Putamen (tissue), 1 donor: ENCODE measurements around the gene PCSK9.
"Not testable (repeated sequence)": the region's sequence is repeated elsewhere in the genome, so short reads cannot be mapped to it uniquely, and the experiment has no call there.

Source experiments
- DNase-seq: peaks from one replicate; pipeline ENCODE4 v3.0.0-alpha.2; 2016; ENCODE audit warnings: low spot score

PCSK9 gene

GRCh38 chr1:55010194-55010886 is 29.0 kb upstream of the PCSK9 start:
- no peak for DNase-seq

- DNase-seq: no peak
Observed at GRCh38 chr1:55010887-55011217, 28.5 kb upstream of the PCSK9 start.

- no peak for DNase-seq
Observed at GRCh38 chr1:55012661-55013060, 26.7 kb upstream of the PCSK9 start.

- DNase-seq: no peak
Observed at GRCh38 chr1:55015123-55015522, 24.2 kb upstream of the PCSK9 start.

GRCh38 chr1:55015731-55016620 is 23.4 kb upstream of the PCSK9 start:
- no peak for DNase-seq

GRCh38 chr1:55018395-55018794 is 21.0 kb upstream of the PCSK9 start:
- no peak for DNase-seq

- peak; percentile 18 for DNase-seq
Observed at GRCh38 chr1:55021942-55022546, 17.3 kb upstream of the PCSK9 start.

- not testable (repeated sequence) for DNase-seq
Observed at GRCh38 chr1:55024163-55024562, 15.2 kb upstream of the PCSK9 start.

GRCh38 chr1:55026682-55027081 is 12.7 kb upstream of the PCSK9 start:
- not testable (repeated sequence) for DNase-seq

GRCh38 chr1:55031098-55031497 is 8.2 kb upstream of the PCSK9 start:
- DNase-seq: not testable (repeated sequence)

- DNase-seq: no peak
Observed at GRCh38 chr1:55033265-55033614, 6.1 kb upstream of the PCSK9 start.

- no peak for DNase-seq
Observed at GRCh38 chr1:55034476-55035133, 4.7 kb upstream of the PCSK9 start.

GRCh38 chr1:55035904-55036303 is 3.4 kb upstream of the PCSK9 start:
- DNase-seq: no peak

GRCh38 chr1:55037733-55038551 is 1.4 kb upstream of the PCSK9 start:
- DNase-seq: no peak

- DNase-seq: no peak
Observed at GRCh38 chr1:55038552-55038838, 853 bp upstream of the PCSK9 start.

GRCh38 chr1:55038974-55039341 is 390 bp upstream of the PCSK9 start:
- DNase-seq: no peak

GRCh38 chr1:55040083-55040932 is 960 bp downstream of the PCSK9 start:
- DNase-seq: no peak

GRCh38 chr1:55040933-55041494 is 1.7 kb downstream of the PCSK9 start:
- no peak for DNase-seq

- no peak for DNase-seq
Observed at GRCh38 chr1:55041613-55042012, 2.3 kb downstream of the PCSK9 start.

- no peak for DNase-seq
Observed at GRCh38 chr1:55043011-55043410, 3.7 kb downstream of the PCSK9 start.

GRCh38 chr1:55043726-55044125 is 4.4 kb downstream of the PCSK9 start:
- DNase-seq: no peak
